H1 (cell line): ENCODE measurements around the gene P3H2. TPM values are rescaled to one million over a fixed set of nuclear protein-coding genes. Genes with fewer than 3 reads are reported as not detected.

ENCODE experiments used
- BCL11A ChIP-seq, 2 experiments: IDR thresholded peaks; one replicate each; pipeline ENCODE4 v1.6.1; 2011; ENCODE audit warnings: low read depth in 2 of 2, low read length in 2 of 2, mild to moderate bottlenecking in 2 of 2
- HDAC6 ChIP-seq: IDR thresholded peaks from one replicate; pipeline ENCODE4 v1.7.1; 2012; ENCODE audit warnings: low read depth, mild to moderate bottlenecking, inconsistent platforms, low read length, moderate library complexity
- SIX5 ChIP-seq: IDR thresholded peaks from 2 replicates; pipeline ENCODE4 v1.6.1; 2011; ENCODE audit warnings: mild to moderate bottlenecking, low read depth, low read length
- polyA plus RNA-seq, 7 experiments: library from polyadenylated mRNA; depleted of rRNA in 3 of 7; stranded (reverse) in 5 of 7; unstranded in 2 of 7; fragments of >200 nt in 5 of 7; fragments of 200-250 nt in 2 of 7; gene quantifications; 1 replicate in 5 of 7; 2 replicates in 1 of 7; 4 replicates in 1 of 7; pipeline versions ENCODE4 v1.2.1 to v1.2.3, GENCODE V29; 2011 to 2013; ENCODE audit warnings: missing spikeins in 2 of 7, mixed read lengths in 2 of 7
- total RNA-seq: library from RNA; stranded (reverse); fragmentation: NEBNext Ultra II Directional; extraction: Animal tissue kit (Norgen Biotek cat#: 25700); gene quantifications from 2 replicates; pipeline ENCODE4 v1.2.1, GENCODE V29; 2021

The P3H2 gene
- total and polyA plus RNA-seq, 2 of the 8 experiments (the other 6 are each of a cell fraction or from before 2014, with no cell fraction given) = 40.5 to 60.4 TPM

- TF ChIP-seq BCL11A (IDR thresholded peaks at IDR 0.05; ENCODE audit: low read depth in 2 of 2, low read length in 2 of 2) (no peak), HDAC6 (no peak), SIX5 (no peak)
- TF ChIP-seq, all 59 proteins: peak for 0
Observed at GRCh38 chr3:190064112-190064511, 56.6 kb downstream of the P3H2 start (continued).
